Measurements from ENCODE around the gene NUDC.

NUDC gene

GRCh38 chr1:26922901-26923300 lies 1.4 kb downstream of the NUDC start:
- Histone ChIP-seq H3K27me3 (ENCODE audit: insufficient read depth, low read depth, severe bottlenecking) (no peaks in the 10 kb centered on the region), H3K36me3 (peaks cover 47% of the 10 kb centered on the region), H3K27ac (no peak overlapping the region), H3K9me3 (ENCODE audit: severe bottlenecking) (no peaks in the 10 kb centered on the region), H3K4me3 (ENCODE audit: low read depth, low read length) (no peak overlapping the region; the same call in 1 of the 2 replicates)
- no peak for TF ChIP-seq CTCF (IDR thresholded peaks at IDR 0.05; ENCODE audit: low read depth, low read length)
- no peak for DNase-seq

GRCh38 chr1:26923711-26924110 lies 2.2 kb downstream of the NUDC start:
- Histone ChIP-seq H3K27ac (no peak overlapping the region), H3K9me3 (ENCODE audit: severe bottlenecking) (no peaks in the 10 kb centered on the region), H3K36me3 (peaks cover 54% of the 10 kb centered on the region), H3K4me3 (ENCODE audit: low read depth, low read length) (no peak overlapping the region), H3K27me3 (ENCODE audit: insufficient read depth, low read depth, severe bottlenecking) (no peaks in the 10 kb centered on the region)
- no peak for DNase-seq
- no peak for TF ChIP-seq CTCF (IDR thresholded peaks at IDR 0.05; ENCODE audit: low read depth, low read length)

- DNase-seq: no peak
- no peaks in the 10 kb centered on the region for H3K9me3 ChIP-seq (ENCODE audit: severe bottlenecking)
- no peaks in the 10 kb centered on the region for H3K27me3 ChIP-seq (ENCODE audit: insufficient read depth, low read depth, severe bottlenecking)
- no peak for TF ChIP-seq CTCF (IDR thresholded peaks at IDR 0.05; ENCODE audit: low read depth, low read length)
- no peak overlapping the region for H3K27ac ChIP-seq
- H3K36me3 ChIP-seq: peaks cover 64% of the 10 kb centered on the region
- H3K4me3 ChIP-seq (ENCODE audit: low read depth, low read length): no peak overlapping the region
Observed at GRCh38 chr1:26932531-26932930, 11.0 kb downstream of the NUDC start.

- peaks cover 72% of the 10 kb centered on the region for H3K36me3 ChIP-seq
Observed at GRCh38 chr1:26936823-26937222, 15.3 kb downstream of the NUDC start.

GRCh38 chr1:26938004-26938658 lies 16.6 kb downstream of the NUDC start:
- peaks cover 78% of the 10 kb centered on the region for H3K36me3 ChIP-seq
- no peak for DNase-seq

More at GRCh38 chr1:26936823-26937222, 15.3 kb downstream of the NUDC start:
- no peak overlapping the region for H3K27ac ChIP-seq
- no peak for DNase-seq
- H3K4me3 ChIP-seq (ENCODE audit: low read depth, low read length): no peak overlapping the region
- H3K27me3 ChIP-seq (ENCODE audit: insufficient read depth, low read depth, severe bottlenecking): no peaks in the 10 kb centered on the region
- H3K9me3 ChIP-seq (ENCODE audit: severe bottlenecking): no peaks in the 10 kb centered on the region
- no peak for TF ChIP-seq CTCF (IDR thresholded peaks at IDR 0.05; ENCODE audit: low read depth, low read length)

More at GRCh38 chr1:26938004-26938658, 16.6 kb downstream of the NUDC start:
- H3K27me3 ChIP-seq (ENCODE audit: insufficient read depth, low read depth, severe bottlenecking): no peaks in the 10 kb centered on the region
- H3K27ac ChIP-seq: no peak overlapping the region
- TF ChIP-seq CTCF (IDR thresholded peaks at IDR 0.05; ENCODE audit: low read depth, low read length): no peak
- H3K4me3 ChIP-seq (ENCODE audit: low read depth, low read length): no peak overlapping the region
- no peaks in the 10 kb centered on the region for H3K9me3 ChIP-seq (ENCODE audit: severe bottlenecking)

Data from WERI-Rb-1 (cell line).